GM12801 (cell line): ENCODE data around the gene MYF6.

Experiments used
- CTCF ChIP-seq: IDR thresholded peaks from one replicate; pipeline ENCODE4 v1.5.1; 2011; ENCODE audit warnings: control low read depth; ENCODE audit not compliant: insufficient read length; ENCODE audit errors: extremely low read depth

The MYF6 gene

GRCh38 chr12:80698847-80699542 lies 8.4 kb upstream of the MYF6 start:
- no peak for TF ChIP-seq CTCF

- TF ChIP-seq CTCF: no peak
These were observed 7.1 kb upstream of the MYF6 start for GRCh38 chr12:80700327-80700726.

- TF ChIP-seq CTCF: no peak
These were observed 6.0 kb upstream of the MYF6 start for GRCh38 chr12:80701388-80701787.

GRCh38 chr12:80702889-80703805 lies 4.3 kb upstream of the MYF6 start:
- no peak for TF ChIP-seq CTCF

GRCh38 chr12:80704420-80704819 lies 3.0 kb upstream of the MYF6 start:
- no peak for TF ChIP-seq CTCF

- no peak for TF ChIP-seq CTCF
These were observed 410 bp downstream of the MYF6 start for GRCh38 chr12:80707830-80708258.

GRCh38 chr12:80708259-80708974 lies 983 bp downstream of the MYF6 start:
- TF ChIP-seq CTCF: no peak
